SK-N-SH (cell line): ENCODE results near the gene UGT1A1. TPM values are rescaled to one million over a fixed set of nuclear protein-coding genes. Genes with fewer than 3 reads are reported as not detected.
A peak's percentile ranks its signal among the peaks of the same experiment; 100 is the strongest.

ENCODE experiments used
- CTCF ChIA-PET: fragments of 300-600, 350-600 bp; formaldehyde crosslinking; extraction: SDS; loops from one replicate; lab custom pipeline; 2021; lab: Yijun Ruan, JAX
- POLR2A ChIA-PET: fragments of 350-600 bp; sonication (Branson Sonifier 250); formaldehyde crosslinking; extraction: SDS; loops from one replicate; lab custom pipeline; 2020; ENCODE audit warnings: antibody characterized with exemption, inconsistent platforms; lab: Yijun Ruan, JAX
- DNase-seq: peaks from one replicate; pipeline ENCODE4 v3.0.0; 2012
- H2AFZ ChIP-seq: fragments of 200-600 bp; sonication (generic); 2 replicates; pipeline ENCODE4 v1.8.1; 2016; ENCODE audit warnings: antibody characterized with exemption, mild to moderate bottlenecking, low read depth
- H3F3A ChIP-seq: fragments of 200-600 bp; sonication (generic); replicated peaks from 2 replicates; pipeline ENCODE3; 2016; ENCODE audit warnings: antibody characterized with exemption, mild to moderate bottlenecking; ENCODE audit not compliant: insufficient read depth
- H3K27ac ChIP-seq, 2 experiments: fragments of 200-500 bp in 1 of 2; fragments of 200-600 bp in 1 of 2; sonication (Bioruptor generic) in 1 of 2; sonication (generic), shearing (Covaris generic) in 1 of 2; 2 replicates each; pipeline versions ENCODE4 v1.5.1 to v1.6.1; 2014 to 2016; ENCODE audit warnings: low read depth in 2 of 2, inconsistent platforms in 1 of 2, low read length in 1 of 2, mild to moderate bottlenecking in 1 of 2, mixed read lengths in 1 of 2
- H3K27me3 ChIP-seq: fragments of 200-600 bp; sonication (generic), shearing (Covaris generic); 2 replicates; pipeline ENCODE4 v1.6.1; 2016; ENCODE audit warnings: mixed run types; ENCODE audit not compliant: insufficient read depth
- H3K36me3 ChIP-seq, 2 experiments: fragments of 200-500 bp in 1 of 2; fragments of 200-600 bp in 1 of 2; sonication (Bioruptor generic) in 1 of 2; sonication (generic) in 1 of 2; replicated peaks in 1 of 2; 2 replicates each; pipeline versions ENCODE3 to v1.5.1; 2014 to 2016; ENCODE audit warnings: low read length in 1 of 2, mild to moderate bottlenecking in 1 of 2; ENCODE audit not compliant: insufficient read depth in 2 of 2, control insufficient read depth in 1 of 2
- H3K4me1 ChIP-seq, 2 experiments: fragments of 200-500 bp in 1 of 2; fragments of 200-600 bp in 1 of 2; sonication (Bioruptor generic) in 1 of 2; sonication (generic), shearing (Covaris generic) in 1 of 2; 2 replicates each; pipeline versions ENCODE4 v1.5.1 to v1.6.1; 2014 to 2016; ENCODE audit warnings: low read depth in 1 of 2, low read length in 1 of 2, mixed run types in 1 of 2; ENCODE audit not compliant: insufficient read depth in 2 of 2, control insufficient read depth in 1 of 2
- H3K4me2 ChIP-seq: fragments of 200-600 bp; sonication (generic), shearing (Covaris generic); 2 replicates; pipeline ENCODE4 v1.6.1; 2017; ENCODE audit warnings: mixed run types
- H3K4me3 ChIP-seq, 2 experiments: fragments of 200-500 bp in 1 of 2; fragments of 200-600 bp in 1 of 2; sonication (Bioruptor generic) in 1 of 2; sonication (generic), shearing (Covaris generic) in 1 of 2; 2 replicates each; pipeline versions ENCODE4 v1.5.1 to v1.8.1; 2014 to 2016; ENCODE audit warnings: low read depth in 2 of 2, inconsistent platforms in 1 of 2, low read length in 1 of 2, mild to moderate bottlenecking in 1 of 2, mixed read lengths in 1 of 2, moderate library complexity in 1 of 2
- H3K79me2 ChIP-seq: fragments of 200-600 bp; sonication (generic); 2 replicates; pipeline ENCODE4 v1.8.1; 2017; ENCODE audit warnings: mild to moderate bottlenecking; ENCODE audit not compliant: insufficient read depth
- H3K9ac ChIP-seq: fragments of 200-600 bp; sonication (generic); 2 replicates; pipeline ENCODE4 v1.6.1; 2017; ENCODE audit warnings: mixed run types
- H3K9me2 ChIP-seq: fragments of 200-600 bp; sonication (generic); 2 replicates; pipeline ENCODE4 v1.6.1; 2017; ENCODE audit warnings: mixed run types
- H3K9me3 ChIP-seq: fragments of 200-600 bp; sonication (generic); 2 replicates; pipeline ENCODE4 v1.6.1; 2017; ENCODE audit warnings: mixed run types, mild to moderate bottlenecking, moderate library complexity
- H4K20me1 ChIP-seq: fragments of 200-600 bp; sonication (generic); 2 replicates; pipeline ENCODE4 v1.6.1; 2017; ENCODE audit warnings: mild to moderate bottlenecking, mixed run types; ENCODE audit not compliant: insufficient read depth
- CHD2 ChIP-seq: fragments of 150-350 bp; IDR thresholded peaks from 2 replicates; pipeline ENCODE4 v1.6.1; 2018; ENCODE audit warnings: low read length; ENCODE audit not compliant: partially characterized antibody
- FOSL2 ChIP-seq: IDR thresholded peaks from 2 replicates; pipeline ENCODE4 v1.4.0; 2012; ENCODE audit warnings: low read depth, mild to moderate bottlenecking, moderate library complexity, borderline replicate concordance
- FOXJ3 ChIP-seq: sonication (generic); formaldehyde crosslinking; IDR thresholded peaks from 2 replicates; pipeline ENCODE4 v1.5.1; 2020; ENCODE audit warnings: mild to moderate bottlenecking, missing genetic modification reagents
- FOXM1 ChIP-seq: IDR thresholded peaks from 2 replicates; pipeline ENCODE4 v1.4.0; 2012; ENCODE audit warnings: low read depth, mild to moderate bottlenecking
- MXI1 ChIP-seq: IDR thresholded peaks from 2 replicates; pipeline ENCODE4 v1.6.1; 2012; ENCODE audit warnings: mild to moderate bottlenecking, low read depth, low read length, improper control_type of control experiment
- RCOR1 ChIP-seq: fragments of 150-350 bp; IDR thresholded peaks from 2 replicates; pipeline ENCODE4 v1.6.1; 2017; ENCODE audit warnings: antibody characterized with exemption, low read length
- RXRA ChIP-seq: IDR thresholded peaks from 2 replicates; pipeline ENCODE4 v1.4.0; 2012; ENCODE audit warnings: low read depth, mild to moderate bottlenecking, borderline replicate concordance
- TAF1 ChIP-seq: IDR thresholded peaks from 2 replicates; pipeline ENCODE4 v1.6.1; 2012; ENCODE audit warnings: low read depth, mild to moderate bottlenecking, low read length, moderate library complexity, borderline replicate concordance
- TCF12 ChIP-seq: IDR thresholded peaks from 2 replicates; pipeline ENCODE4 v1.4.0; 2012
- TEAD4 ChIP-seq: IDR thresholded peaks from 2 replicates; pipeline ENCODE4 v1.4.0; 2012; ENCODE audit warnings: mild to moderate bottlenecking, borderline replicate concordance; ENCODE audit not compliant: insufficient read depth
- WGBS: methylation state at CpG from one replicate; pipeline ENCODE4 v1.1.6; 2017; ENCODE audit warnings: low lambda C conversion rate; 5-methylcytosine and 5-hydroxymethylcytosine counted together
- polyA plus RNA-seq, 3 experiments: library from polyadenylated mRNA; depleted of rRNA; stranded (reverse); fragments of >200 nt; gene quantifications; 2 replicates each; pipeline ENCODE4 v1.2.3, GENCODE V29; 2012
- TF ChIP-seq, protein P1 (sequence below): IDR thresholded peaks from 2 replicates; pipeline ENCODE4 v1.4.0; 2012; ENCODE audit warnings: low read depth, borderline replicate concordance
- TF ChIP-seq, protein P2 (sequence below): fragments of 150-350 bp; IDR thresholded peaks from 2 replicates; pipeline ENCODE4 v1.6.1; 2016; ENCODE audit warnings: mild to moderate bottlenecking, low read depth, low read length
- TF ChIP-seq, protein P3 (sequence below): IDR thresholded peaks from 2 replicates; pipeline ENCODE4 v1.6.1; 2012; ENCODE audit warnings: mild to moderate bottlenecking, low read depth, low read length, moderate library complexity
- TF ChIP-seq, protein P4 (sequence below): IDR thresholded peaks from 2 replicates; pipeline ENCODE4; 2012

UGT1A1 gene
- polyA plus RNA-seq, 1 of the 3 experiments (the other 2 are of a cell fraction): not detected

- TF ChIP-seq, protein P1, sequence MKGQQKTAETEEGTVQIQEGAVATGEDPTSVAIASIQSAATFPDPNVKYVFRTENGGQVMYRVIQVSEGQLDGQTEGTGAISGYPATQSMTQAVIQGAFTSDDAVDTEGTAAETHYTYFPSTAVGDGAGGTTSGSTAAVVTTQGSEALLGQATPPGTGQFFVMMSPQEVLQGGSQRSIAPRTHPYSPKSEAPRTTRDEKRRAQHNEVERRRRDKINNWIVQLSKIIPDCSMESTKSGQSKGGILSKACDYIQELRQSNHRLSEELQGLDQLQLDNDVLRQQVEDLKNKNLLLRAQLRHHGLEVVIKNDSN: no peak
- TF ChIP-seq TCF12 (no peak), TAF1 (no peak), RXRA (no peak), CHD2 (no peak)
Measured at GRCh38 chr2:233813236-233814055, 53.4 kb downstream of the UGT1A1 start (continued).

DNA sequence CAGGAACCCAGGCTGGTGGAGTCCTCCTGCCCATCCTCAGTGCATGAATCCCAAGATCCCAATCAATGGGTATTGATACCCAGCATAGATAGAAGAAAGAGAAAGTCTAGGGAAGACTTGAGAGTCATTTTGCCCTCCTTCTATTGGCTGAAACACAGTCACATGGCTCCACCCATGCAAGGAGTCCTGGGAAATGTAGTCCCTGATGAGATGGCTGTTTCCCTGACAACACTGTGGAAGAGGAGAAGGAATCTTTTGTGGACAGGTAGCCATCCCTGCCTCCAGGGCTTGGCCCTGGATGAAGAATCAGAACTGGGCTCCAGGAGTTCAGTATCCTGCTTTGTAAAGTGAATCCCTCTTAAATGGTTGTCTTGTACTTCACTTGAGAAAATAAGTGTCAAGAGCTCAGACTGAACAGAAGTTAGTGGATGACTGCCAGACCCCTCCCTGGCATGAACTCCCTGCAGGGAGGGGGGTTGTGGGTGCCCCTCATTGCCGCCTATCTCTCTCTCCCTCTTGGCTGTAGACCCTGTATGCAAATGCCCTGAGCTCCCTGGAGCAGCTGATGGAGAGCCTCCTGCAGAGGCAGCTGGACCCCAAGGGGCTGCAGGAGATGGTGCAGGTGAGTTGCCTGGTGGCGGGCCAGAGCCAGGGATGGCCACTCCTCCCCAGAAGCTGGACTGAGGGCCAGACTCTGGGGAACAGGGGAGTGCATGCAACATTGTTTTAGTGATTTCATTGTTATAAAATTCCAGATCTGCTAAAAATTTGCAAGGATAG is 54.2 kb downstream of the UGT1A1 start:
- WGBS: no CpG with 5 or more reads among the region's 2 CpGs
- no peak overlapping the region for H2AFZ ChIP-seq

DNA sequence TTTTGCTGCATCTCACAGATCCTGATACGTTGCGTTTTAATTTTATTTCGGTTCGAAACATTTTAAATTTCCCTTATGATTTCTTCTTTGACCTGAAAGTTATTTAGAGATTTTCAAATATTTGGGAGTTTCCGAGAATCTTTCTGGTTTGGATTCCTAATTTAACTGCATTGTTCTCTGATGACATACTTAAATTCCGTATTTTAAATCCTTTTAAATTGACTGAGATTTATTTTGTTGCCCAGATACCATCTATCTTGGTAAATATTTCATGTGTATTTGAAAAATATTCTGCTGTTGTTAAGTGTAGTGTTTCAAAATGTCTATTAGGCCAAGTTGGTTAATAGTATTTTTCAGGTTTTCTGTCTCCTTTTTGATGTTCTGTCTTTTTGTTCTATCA is 55.8 kb downstream of the UGT1A1 start:
- no peaks in the 10 kb centered on the region for H3K36me3 ChIP-seq
- H2AFZ ChIP-seq: no peak overlapping the region
- no peaks in the 10 kb centered on the region for H3K9me3 ChIP-seq
- CTCF ChIA-PET: no interaction called here
- H3K4me3 ChIP-seq: no peak overlapping the region
- H3K4me2 ChIP-seq: no peak overlapping the region
- TF ChIP-seq, protein P2, sequence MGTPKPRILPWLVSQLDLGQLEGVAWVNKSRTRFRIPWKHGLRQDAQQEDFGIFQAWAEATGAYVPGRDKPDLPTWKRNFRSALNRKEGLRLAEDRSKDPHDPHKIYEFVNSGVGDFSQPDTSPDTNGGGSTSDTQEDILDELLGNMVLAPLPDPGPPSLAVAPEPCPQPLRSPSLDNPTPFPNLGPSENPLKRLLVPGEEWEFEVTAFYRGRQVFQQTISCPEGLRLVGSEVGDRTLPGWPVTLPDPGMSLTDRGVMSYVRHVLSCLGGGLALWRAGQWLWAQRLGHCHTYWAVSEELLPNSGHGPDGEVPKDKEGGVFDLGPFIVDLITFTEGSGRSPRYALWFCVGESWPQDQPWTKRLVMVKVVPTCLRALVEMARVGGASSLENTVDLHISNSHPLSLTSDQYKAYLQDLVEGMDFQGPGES: no peak
- TF ChIP-seq, protein P3, sequence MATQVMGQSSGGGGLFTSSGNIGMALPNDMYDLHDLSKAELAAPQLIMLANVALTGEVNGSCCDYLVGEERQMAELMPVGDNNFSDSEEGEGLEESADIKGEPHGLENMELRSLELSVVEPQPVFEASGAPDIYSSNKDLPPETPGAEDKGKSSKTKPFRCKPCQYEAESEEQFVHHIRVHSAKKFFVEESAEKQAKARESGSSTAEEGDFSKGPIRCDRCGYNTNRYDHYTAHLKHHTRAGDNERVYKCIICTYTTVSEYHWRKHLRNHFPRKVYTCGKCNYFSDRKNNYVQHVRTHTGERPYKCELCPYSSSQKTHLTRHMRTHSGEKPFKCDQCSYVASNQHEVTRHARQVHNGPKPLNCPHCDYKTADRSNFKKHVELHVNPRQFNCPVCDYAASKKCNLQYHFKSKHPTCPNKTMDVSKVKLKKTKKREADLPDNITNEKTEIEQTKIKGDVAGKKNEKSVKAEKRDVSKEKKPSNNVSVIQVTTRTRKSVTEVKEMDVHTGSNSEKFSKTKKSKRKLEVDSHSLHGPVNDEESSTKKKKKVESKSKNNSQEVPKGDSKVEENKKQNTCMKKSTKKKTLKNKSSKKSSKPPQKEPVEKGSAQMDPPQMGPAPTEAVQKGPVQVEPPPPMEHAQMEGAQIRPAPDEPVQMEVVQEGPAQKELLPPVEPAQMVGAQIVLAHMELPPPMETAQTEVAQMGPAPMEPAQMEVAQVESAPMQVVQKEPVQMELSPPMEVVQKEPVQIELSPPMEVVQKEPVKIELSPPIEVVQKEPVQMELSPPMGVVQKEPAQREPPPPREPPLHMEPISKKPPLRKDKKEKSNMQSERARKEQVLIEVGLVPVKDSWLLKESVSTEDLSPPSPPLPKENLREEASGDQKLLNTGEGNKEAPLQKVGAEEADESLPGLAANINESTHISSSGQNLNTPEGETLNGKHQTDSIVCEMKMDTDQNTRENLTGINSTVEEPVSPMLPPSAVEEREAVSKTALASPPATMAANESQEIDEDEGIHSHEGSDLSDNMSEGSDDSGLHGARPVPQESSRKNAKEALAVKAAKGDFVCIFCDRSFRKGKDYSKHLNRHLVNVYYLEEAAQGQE: no peak
- TF ChIP-seq FOSL2 (no peak), TEAD4 (no peak), FOXM1 (no peak)
- TF ChIP-seq, protein P4, sequence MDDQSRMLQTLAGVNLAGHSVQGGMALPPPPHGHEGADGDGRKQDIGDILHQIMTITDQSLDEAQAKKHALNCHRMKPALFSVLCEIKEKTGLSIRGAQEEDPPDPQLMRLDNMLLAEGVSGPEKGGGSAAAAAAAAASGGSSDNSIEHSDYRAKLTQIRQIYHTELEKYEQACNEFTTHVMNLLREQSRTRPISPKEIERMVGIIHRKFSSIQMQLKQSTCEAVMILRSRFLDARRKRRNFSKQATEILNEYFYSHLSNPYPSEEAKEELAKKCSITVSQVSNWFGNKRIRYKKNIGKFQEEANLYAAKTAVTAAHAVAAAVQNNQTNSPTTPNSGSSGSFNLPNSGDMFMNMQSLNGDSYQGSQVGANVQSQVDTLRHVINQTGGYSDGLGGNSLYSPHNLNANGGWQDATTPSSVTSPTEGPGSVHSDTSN: no peak
- TF ChIP-seq, all 33 proteins: peak for 0
- 70% methylated on average over 6 of the region's 6 CpGs for WGBS
- Histone ChIP-seq H4K20me1 (no peaks in the 10 kb centered on the region), H3K4me1 (peaks cover 0 to 3% of the 10 kb centered on the region in 2 experiments; a peak in 1 of 4 replicates), H3K9ac (no peak overlapping the region), H3K9me2 (no peaks in the 10 kb centered on the region), H3K79me2 (no peaks in the 10 kb centered on the region), H3K27ac (no peak overlapping the region; a peak in 1 of 4 replicates), H3K27me3 (no peaks in the 10 kb centered on the region), H3F3A (no peaks in the 10 kb centered on the region)
- DNase-seq: no peak
- POLR2A ChIA-PET: no interaction called here

More for the DNA sequence above, 54.2 kb downstream of the UGT1A1 start:
- Histone ChIP-seq H4K20me1 (no peaks in the 10 kb centered on the region), H3K36me3 (no peaks in the 10 kb centered on the region), H3K9me3 (no peaks in the 10 kb centered on the region), H3K27ac (no peak overlapping the region), H3K9ac (no peak overlapping the region), H3K9me2 (no peaks in the 10 kb centered on the region), H3K4me3 (no peak overlapping the region), H3K79me2 (no peaks in the 10 kb centered on the region), H3K4me1 (peaks cover 0 to 3% of the 10 kb centered on the region in 2 experiments; a peak in 1 of 4 replicates), H3F3A (no peaks in the 10 kb centered on the region), H3K27me3 (no peaks in the 10 kb centered on the region; the same call in 1 of the 2 replicates), H3K4me2 (no peak overlapping the region)
- TF ChIP-seq MXI1 (no peak), FOSL2 (no peak), RCOR1 (no peak), FOXJ3 (CRISPR knock-in tag) (no peak)
- TF ChIP-seq, protein P1: peak; percentile 83
- no peak for DNase-seq
- POLR2A ChIA-PET: no interaction called here
- CTCF ChIA-PET: interaction anchor here (1.3 kb wide), 1 partner anchor 104 kb away, joined by 3 read pairs; no protein-coding TSS in a partner anchor
